Lung (tissue), 12 donors: ENCODE measurements around the gene ASCC3. TPM values are rescaled to one million over a fixed set of nuclear protein-coding genes. Genes with fewer than 3 reads are reported as not detected.

ENCODE experiments used
- ATAC-seq: fragments of 200-7000 bp; cut with Tn5 transposase; one replicate; pipeline ENCODE4 v1.9.1; 2020; ENCODE audit warnings: moderate number of reproducible peaks; ENCODE audit not compliant: insufficient read depth, low FRiP score
- DNase-seq, 3 donors: peaks; one replicate each; pipeline ENCODE4 v3.0.0-alpha.2; 2013 to 2017
- H3K27ac ChIP-seq, 2 donors: one replicate each; pipeline ENCODE4 v1.5.1; 2013; ENCODE audit warnings: mild to moderate bottlenecking in 2 of 2, moderate library complexity in 2 of 2, control low read depth in 1 of 2, inconsistent platforms in 1 of 2, low read depth in 1 of 2, low read length in 1 of 2
- H3K27me3 ChIP-seq, 3 donors: one replicate each; pipeline ENCODE4 v1.5.1; 2013; ENCODE audit warnings: low read length in 2 of 3; ENCODE audit not compliant: control insufficient read depth in 3 of 3, insufficient read depth in 3 of 3
- H3K36me3 ChIP-seq, 4 donors: one replicate each; pipeline ENCODE4 v1.5.1; 2013; ENCODE audit warnings: low read length in 4 of 4, mild to moderate bottlenecking in 1 of 4, moderate library complexity in 1 of 4; ENCODE audit not compliant: control insufficient read depth in 4 of 4, insufficient read depth in 4 of 4
- H3K4me1 ChIP-seq, 5 donors: one replicate each; pipeline ENCODE4 v1.5.1; 2013; ENCODE audit warnings: low read length in 5 of 5, mild to moderate bottlenecking in 2 of 5, moderate library complexity in 1 of 5; ENCODE audit not compliant: control insufficient read depth in 5 of 5, insufficient read depth in 5 of 5
- H3K4me3 ChIP-seq: one replicate; pipeline ENCODE4 v1.5.1; 2013; ENCODE audit warnings: mild to moderate bottlenecking, control low read depth, moderate library complexity
- H3K9ac ChIP-seq, 2 donors: one replicate each; pipeline ENCODE4 v1.5.1; 2013; ENCODE audit warnings: low read length in 2 of 2, control low read depth in 1 of 2; ENCODE audit not compliant: insufficient read depth in 1 of 2
- H3K9me3 ChIP-seq, 4 donors: one replicate each; pipeline ENCODE4 v1.5.1; 2013; ENCODE audit warnings: low read length in 3 of 4, mild to moderate bottlenecking in 1 of 4, moderate library complexity in 1 of 4; ENCODE audit not compliant: control insufficient read depth in 4 of 4, insufficient read depth in 3 of 4
- CTCF ChIP-seq: IDR thresholded peaks from 2 replicates; pipeline ENCODE4 v1.5.1; 2012; ENCODE audit warnings: mild to moderate bottlenecking; ENCODE audit errors: control extremely low read depth, extremely low read depth
- WGBS, 2 donors: extraction: QIAGEN DNeasy Blood & Tissue Kit; methylation state at CpG; one replicate each; pipeline ENCODE4 v1.1.7; 2013; 5-methylcytosine and 5-hydroxymethylcytosine counted together
- polyA plus RNA-seq, 2 donors: library from polyadenylated mRNA; stranded (reverse); fragments of 200-250 nt; gene quantifications; one replicate each; pipeline ENCODE4 v1.2.1, GENCODE V29; 2013
- total RNA-seq, 2 donors: library from RNA; depleted of rRNA in 1 of 2; stranded (reverse); fragments of >200 nt in 1 of 2; gene quantifications; one replicate each; pipeline ENCODE4 v1.2.1, GENCODE V29; 2014 to 2021
- donor health status: control.
- donor health status: control.
- donor health status: Bipolar disorder and iron deficiency.
- donor health status: healthy.
- donor health status: DM: yes; HTN: yes; CAD: no.

Gene ASCC3
- total and polyA plus RNA-seq, 4 donors: 5.3 to 49.2 (median 22.0) TPM

GRCh38 chr6:100488244-100488643 lies 392.9 kb downstream of the ASCC3 start:
- no peak for DNase-seq
- WGBS, 2 donors: 71 to 77% methylated on average over 5 of the region's 5 CpGs
- peaks cover 0 to 4% (median 0%) of the 10 kb centered on the region in 3 donors for H3K27me3 ChIP-seq
- H3K4me1 ChIP-seq: no peaks in the 10 kb centered on the region
- H3K9me3 ChIP-seq: peaks cover 0 to 7% (median 0%) of the 10 kb centered on the region in 4 donors
- H3K36me3 ChIP-seq: no peaks in the 10 kb centered on the region
- no peak overlapping the region for H3K4me3 ChIP-seq
- no peak overlapping the region for H3K27ac ChIP-seq
- no peak for TF ChIP-seq CTCF
- ATAC-seq: no peak
- H3K9ac ChIP-seq: no peak overlapping the region

GRCh38 chr6:100487638-100488037 lies 393.5 kb downstream of the ASCC3 start:
- no peak for DNase-seq
- no peak overlapping the region for H3K4me3 ChIP-seq
- H3K27me3 ChIP-seq: peaks cover 0 to 4% (median 0%) of the 10 kb centered on the region in 3 donors
- H3K27ac ChIP-seq: no peak overlapping the region
- no peak for ATAC-seq
- no peak for TF ChIP-seq CTCF
- H3K9me3 ChIP-seq: peaks cover 0 to 7% (median 0%) of the 10 kb centered on the region in 4 donors
- WGBS, 2 donors: 74 to 79% methylated on average over 2 of the region's 2 CpGs
- no peaks in the 10 kb centered on the region for H3K4me1 ChIP-seq
- no peak overlapping the region for H3K9ac ChIP-seq
- no peaks in the 10 kb centered on the region for H3K36me3 ChIP-seq

GRCh38 chr6:100485268-100485667 lies 395.9 kb downstream of the ASCC3 start:
- H3K9ac ChIP-seq: no peak overlapping the region
- H3K4me3 ChIP-seq: no peak overlapping the region
- H3K27ac ChIP-seq: no peak overlapping the region
- H3K4me1 ChIP-seq: no peaks in the 10 kb centered on the region
- no peaks in the 10 kb centered on the region for H3K36me3 ChIP-seq
- TF ChIP-seq CTCF: no peak
- peaks cover 0 to 4% (median 0%) of the 10 kb centered on the region in 3 donors for H3K27me3 ChIP-seq
- DNase-seq: no peak
- peaks cover 0 to 6% (median 0%) of the 10 kb centered on the region in 4 donors for H3K9me3 ChIP-seq
- ATAC-seq: no peak

- ATAC-seq (no peak), DNase-seq (no peak)
- no peak overlapping the region for H3K9ac ChIP-seq
- no peaks in the 10 kb centered on the region for H3K36me3 ChIP-seq
- 74 to 88% methylated on average over 5 of the region's 5 CpGs for WGBS, 2 donors
- no peak for TF ChIP-seq CTCF
- H3K27me3 ChIP-seq: peaks cover 0 to 4% (median 0%) of the 10 kb centered on the region in 3 donors
- peaks cover 0 to under 1% (median 0%) of the 10 kb centered on the region in 4 donors for H3K9me3 ChIP-seq
- H3K27ac ChIP-seq: no peak overlapping the region
- H3K4me3 ChIP-seq: no peak overlapping the region
- no peaks in the 10 kb centered on the region for H3K4me1 ChIP-seq
Measured at GRCh38 chr6:100484474-100484873, 396.7 kb downstream of the ASCC3 start.
